HCT116 (cell line): ENCODE results near the gene FNDC7. TPM values are rescaled to one million over a fixed set of nuclear protein-coding genes. Genes with fewer than 3 reads are reported as not detected.

Experiments used
- ATAC-seq: fragments of 200-7000 bp; cut with Tn5 transposase; 2 replicates; pipeline ENCODE4 v1.9.1; 2020; ENCODE audit warnings: mild to moderate bottlenecking, moderate library complexity
- BruUV-seq: library from RNA; stranded (reverse); fragments of 400-500 nt; replicated peaks from 2 replicates; lab custom pipeline; 2021; lab: Mats Ljungman, UMichigan
- CTCF ChIA-PET: fragments of 300-600 bp; sonication (Branson Sonifier 250); formaldehyde crosslinking; loops from one replicate; lab custom pipeline; 2021; ENCODE audit warnings: antibody characterized with exemption; lab: Charles Lee
- POLR2A ChIA-PET: fragments of 300-600, 350-600 bp; sonication (Branson Sonifier 250); formaldehyde crosslinking; loops from one replicate; lab custom pipeline; 2021; ENCODE audit warnings: antibody characterized with exemption; lab: Charles Lee
- RAD21 ChIA-PET, 2 experiments: fragments of 300-600 bp; sonication (Branson Sonifier 250); formaldehyde crosslinking; loops; one replicate each; lab custom pipeline; 2023; ENCODE audit warnings: low total read pairs in 2 of 2; ENCODE audit not compliant: uncharacterized antibody in 2 of 2, unreplicated experiment in 2 of 2, low non-redundant PET in 1 of 2; lab: Charles Lee
- DNase-seq: peaks from one replicate; pipeline ENCODE4 v3.0.0-alpha.2; 2010; ENCODE audit warnings: low read depth, low spot score
- H2AFZ ChIP-seq: fragments of 200-600 bp; shearing (Covaris generic), sonication (generic); 2 replicates; pipeline ENCODE4 v1.6.1; 2017; ENCODE audit warnings: low read depth, mixed run types, mixed read lengths, antibody characterized with exemption, low read length; ENCODE audit not compliant: poor library complexity, severe bottlenecking
- H3K27ac ChIP-seq: 2 replicates; pipeline ENCODE4 v1.5.1; 2012; ENCODE audit warnings: low read depth, low read length
- H3K27me3 ChIP-seq: fragments of 200-600 bp; sonication (generic); 2 replicates; pipeline ENCODE4 v1.6.1; 2016; ENCODE audit warnings: mixed run types, low read length, mixed read lengths; ENCODE audit not compliant: insufficient read depth
- H3K36me3 ChIP-seq, 2 experiments: fragments of 200-500 bp in 1 of 2; fragments of 200-600 bp in 1 of 2; sonication (Bioruptor generic) in 1 of 2; sonication (generic) in 1 of 2; 2 replicates each; pipeline versions ENCODE4 v1.5.1 to v1.6.1; 2014 to 2016; ENCODE audit warnings: low read length in 2 of 2, inconsistent platforms in 1 of 2, mixed read lengths in 1 of 2, mixed run types in 1 of 2; ENCODE audit not compliant: insufficient read depth in 2 of 2, control insufficient read depth in 1 of 2
- H3K4me1 ChIP-seq, 2 experiments: fragments of 200-600 bp in 1 of 2; sonication (generic) in 1 of 2; 2 replicates each; pipeline versions ENCODE4 v1.5.1 to v1.6.1; 2012 to 2017; ENCODE audit warnings: low read length in 2 of 2, inconsistent platforms in 1 of 2, mild to moderate bottlenecking in 1 of 2, mixed read lengths in 1 of 2, mixed run types in 1 of 2, moderate library complexity in 1 of 2; ENCODE audit not compliant: insufficient read depth in 2 of 2, control insufficient read depth in 1 of 2
- H3K4me2 ChIP-seq: fragments of 200-600 bp; sonication (generic); 2 replicates; pipeline ENCODE4 v1.6.1; 2017; ENCODE audit warnings: mixed run types, low read length, mixed read lengths
- H3K4me3 ChIP-seq, 2 experiments: fragments of 200-600 bp in 1 of 2; sonication (generic) in 1 of 2; replicated peaks in 1 of 2; 2 replicates each; pipeline ENCODE4 v1.5.1; 2011 to 2016; ENCODE audit warnings: low read length in 2 of 2, control low read depth in 1 of 2, low read depth in 1 of 2, mild to moderate bottlenecking in 1 of 2, mixed read lengths in 1 of 2, mixed run types in 1 of 2
- H3K79me2 ChIP-seq: fragments of 200-600 bp; sonication (generic); 2 replicates; pipeline ENCODE4 v1.6.1; 2017; ENCODE audit warnings: mild to moderate bottlenecking, mixed run types, low read length, moderate library complexity, mixed read lengths; ENCODE audit not compliant: insufficient read depth
- H3K9ac ChIP-seq: fragments of 200-600 bp; sonication (generic); 2 replicates; pipeline ENCODE4 v1.6.1; 2016; ENCODE audit warnings: low read length, mixed read lengths
- H3K9me2 ChIP-seq: fragments of 200-600 bp; sonication (generic), shearing (Covaris generic); 2 replicates; pipeline ENCODE4 v1.6.1; 2017; ENCODE audit warnings: mixed run types, mild to moderate bottlenecking, moderate library complexity; ENCODE audit not compliant: insufficient read depth
- H3K9me3 ChIP-seq, 2 experiments: fragments of 200-500 bp in 1 of 2; fragments of 200-600 bp in 1 of 2; sonication (Bioruptor generic) in 1 of 2; sonication (generic) in 1 of 2; 2 replicates each; pipeline ENCODE4 v1.6.1; 2014 to 2017; ENCODE audit warnings: low read length in 2 of 2, mixed read lengths in 2 of 2, inconsistent platforms in 1 of 2, low read depth in 1 of 2, mild to moderate bottlenecking in 1 of 2, mixed run types in 1 of 2, moderate library complexity in 1 of 2; ENCODE audit not compliant: control insufficient read depth in 1 of 2, insufficient read depth in 1 of 2
- H4K20me1 ChIP-seq: fragments of 200-600 bp; sonication (generic), shearing (Covaris generic); 2 replicates; pipeline ENCODE4 v1.6.1; 2017; ENCODE audit warnings: mixed run types, mild to moderate bottlenecking, moderate library complexity; ENCODE audit not compliant: insufficient read depth
- CEBPB ChIP-seq: IDR thresholded peaks from 2 replicates; pipeline ENCODE4 v1.6.1; 2012; ENCODE audit warnings: low read depth
- CTCF ChIP-seq, 3 experiments: fragments of 200-600 bp in 1 of 3; sonication (generic) in 1 of 3; IDR thresholded peaks in 2 of 3; conservative IDR thresholded peaks in 1 of 3; 2 replicates each; pipeline ENCODE4 v1.5.1; 2012 to 2017; ENCODE audit warnings: low read depth in 2 of 3, low read length in 2 of 3, antibody characterized with exemption in 1 of 3, borderline replicate concordance in 1 of 3, control low read depth in 1 of 3, mild to moderate bottlenecking in 1 of 3, mixed read lengths in 1 of 3, mixed run types in 1 of 3, moderate library complexity in 1 of 3; ENCODE audit not compliant: insufficient read depth in 1 of 3
- EGR1 ChIP-seq: IDR thresholded peaks from 2 replicates; pipeline ENCODE4 v1.6.1; 2012; ENCODE audit warnings: low read depth
- EZH2 ChIP-seq: fragments of 200-600 bp; sonication (generic); IDR thresholded peaks from 2 replicates; pipeline ENCODE4 v1.6.1; 2017; ENCODE audit warnings: antibody characterized with exemption, mixed run types
- EZH2phosphoT487 ChIP-seq: fragments of 200-600 bp; IDR thresholded peaks from 2 replicates; pipeline ENCODE4 v1.6.1; 2018; ENCODE audit warnings: antibody characterized with exemption, borderline replicate concordance
- FOSL1 ChIP-seq: IDR thresholded peaks from 2 replicates; pipeline ENCODE4 v1.6.1; 2012; ENCODE audit warnings: low read depth
- POLR2A ChIP-seq: IDR thresholded peaks from 2 replicates; pipeline ENCODE4 v1.7.0; 2011; ENCODE audit warnings: borderline replicate concordance; ENCODE audit not compliant: insufficient read depth, insufficient read length; ENCODE audit errors: extremely low read depth
- POLR2AphosphoS5 ChIP-seq: IDR thresholded peaks from 2 replicates; pipeline ENCODE4 v1.6.1; 2011; ENCODE audit warnings: mild to moderate bottlenecking, low read depth, low read length, moderate library complexity
- RAD21 ChIP-seq: IDR thresholded peaks from 2 replicates; pipeline ENCODE4 v1.6.1; 2012; ENCODE audit warnings: low read depth, mild to moderate bottlenecking
- REST ChIP-seq: IDR thresholded peaks from 2 replicates; pipeline ENCODE4 v1.6.1; 2012; ENCODE audit warnings: low read depth
- SIN3A ChIP-seq: IDR thresholded peaks from 2 replicates; pipeline ENCODE4 v1.6.1; 2012; ENCODE audit warnings: low read depth
- TCF7L2 ChIP-seq: IDR thresholded peaks from 2 replicates; pipeline ENCODE4 v1.7.0; 2011; ENCODE audit warnings: borderline replicate concordance, inconsistent platforms; ENCODE audit not compliant: insufficient read depth, insufficient read length; ENCODE audit errors: extremely low read depth
- ZBTB33 ChIP-seq: IDR thresholded peaks from 2 replicates; pipeline ENCODE4 v1.6.1; 2011; ENCODE audit warnings: mild to moderate bottlenecking, low read length, moderate library complexity; ENCODE audit not compliant: insufficient replicate concordance; ENCODE audit errors: extremely low read depth
- ZFX ChIP-seq: fragments of 450-650 bp; IDR thresholded peaks from 2 replicates; pipeline ENCODE4 v1.6.1; 2017
- ZNF274 ChIP-seq: fragments of 200-500 bp; sonication (Bioruptor generic); IDR thresholded peaks from 2 replicates; pipeline ENCODE4 v1.6.1; 2014; ENCODE audit warnings: mild to moderate bottlenecking, low read depth, low read length, inconsistent platforms
- intact Hi-C: fragments of 100-400 bp; cut with micrococcal nuclease; formaldehyde crosslinking; loops from 2 replicates; pipeline ENCODE4 v1.10.0; 2022
- total RNA-seq: library from RNA; stranded (reverse); gene quantifications from one replicate; pipeline ENCODE4 v1.2.1, GENCODE V29; 2021; ENCODE audit not compliant: unreplicated experiment

The FNDC7 gene
- total RNA-seq, 1 experiment from 2014 or later: 0.10 TPM

GRCh38 chr1:108767115-108767514 is 54.4 kb downstream of the FNDC7 start:
- ChIA-PET CTCF (no interaction called here), POLR2A (no interaction called here), RAD21 (no interaction called here)
- H3K9ac ChIP-seq: no peak overlapping the region
- no peaks in the 10 kb centered on the region; a peak in 1 of 4 replicates for H3K36me3 ChIP-seq
- H4K20me1 ChIP-seq: no peaks in the 10 kb centered on the region
- DNase-seq: no peak
- no peak overlapping the region for H3K27ac ChIP-seq
- H3K4me3 ChIP-seq: no peak overlapping the region
- no peak overlapping the region for H3K4me2 ChIP-seq
- no peak overlapping the region for H2AFZ ChIP-seq
- H3K4me1 ChIP-seq: no peaks in the 10 kb centered on the region
- H3K79me2 ChIP-seq: no peaks in the 10 kb centered on the region
- TF ChIP-seq EGR1 (no peak), TCF7L2 (no peak), FOSL1 (no peak), CTCF (IDR thresholded peaks at IDR 0.05 in 2 of 3, conservative IDR thresholded peaks at IDR 0.05 in 1 of 3; ENCODE audit: borderline replicate concordance in 1 of 3, insufficient read depth in 1 of 3, low read depth in 2 of 3, low read length in 2 of 3) (no peak), CEBPB (no peak), ZFX (no peak), POLR2A (no peak), SIN3A (no peak)
- no peaks in the 10 kb centered on the region for H3K9me3 ChIP-seq
- no peaks in the 10 kb centered on the region for H3K27me3 ChIP-seq
- no peak for ATAC-seq
- no peaks in the 10 kb centered on the region for H3K9me2 ChIP-seq
- intact Hi-C loops: no loop called here
- BruUV-seq: no TSS peak

GRCh38 chr1:108767708-108768107 is 55.0 kb downstream of the FNDC7 start:
- no TSS peak for BruUV-seq
- Histone ChIP-seq H3K79me2 (no peaks in the 10 kb centered on the region), H3K27me3 (no peaks in the 10 kb centered on the region), H3K27ac (no peak overlapping the region), H2AFZ (no peak overlapping the region), H3K4me3 (no peak overlapping the region), H3K9me3 (no peaks in the 10 kb centered on the region), H4K20me1 (no peaks in the 10 kb centered on the region), H3K4me1 (no peaks in the 10 kb centered on the region), H3K4me2 (no peak overlapping the region), H3K9ac (no peak overlapping the region), H3K36me3 (no peaks in the 10 kb centered on the region; a peak in 1 of 4 replicates), H3K9me2 (no peaks in the 10 kb centered on the region)
- ChIA-PET RAD21 (no interaction called here), POLR2A (no interaction called here), CTCF (no interaction called here)
- ATAC-seq: no peak
- intact Hi-C loops: no loop called here
- no peak for DNase-seq
- TF ChIP-seq RAD21: no peak
- no peak for TF ChIP-seq EZH2phosphoT487
- no peak for TF ChIP-seq ZNF274
- no peak for TF ChIP-seq ZBTB33
- TF ChIP-seq POLR2AphosphoS5: no peak
- no peak for TF ChIP-seq EZH2
- TF ChIP-seq FOSL1: no peak
- no peak for TF ChIP-seq REST
